ENCODE results near the gene SPECC1L. TPM values are rescaled to one million over a fixed set of nuclear protein-coding genes. Genes with fewer than 3 reads are reported as not detected.

The SPECC1L gene
- total RNA-seq, 2 donors from 2014 or later: 33.6 to 39.1 TPM

- Histone ChIP-seq H3K4me1 (peaks cover 0 to 78% of the 10 kb centered on the region in 2 donors), H3K36me3 (no peaks in the 10 kb centered on the region), H3K9me3 (no peaks in the 10 kb centered on the region), H3K27ac (peak overlapping the region; percentile 47 to 69), H3K27me3 (no peaks in the 10 kb centered on the region), H3K4me3 (no peak overlapping the region)
- no peak for DNase-seq (ENCODE audit: low spot score)
- TF ChIP-seq CTCF (IDR thresholded peaks at IDR 0.05): no peak
Observed at GRCh38 chr22:24433828-24434470, 163.3 kb downstream of the SPECC1L start.

- Histone ChIP-seq H3K4me3 (no peak overlapping the region), H3K4me1 (peaks cover 0 to 70% of the 10 kb centered on the region in 2 donors), H3K27ac (peak overlapping the region; percentile 4 to 50), H3K9me3 (no peaks in the 10 kb centered on the region), H3K36me3 (no peaks in the 10 kb centered on the region), H3K27me3 (no peaks in the 10 kb centered on the region)
- no peak for TF ChIP-seq CTCF (IDR thresholded peaks at IDR 0.05)
- DNase-seq (ENCODE audit: low spot score): no peak
Observed at GRCh38 chr22:24434471-24435322, 164.1 kb downstream of the SPECC1L start.

- no peak for TF ChIP-seq CTCF (IDR thresholded peaks at IDR 0.05)
- Histone ChIP-seq H3K27ac (peak overlapping the region in 1 of 2 donors; percentile 50), H3K27me3 (no peaks in the 10 kb centered on the region), H3K4me3 (no peak overlapping the region), H3K4me1 (peaks cover 0 to 64% of the 10 kb centered on the region in 2 donors), H3K9me3 (no peaks in the 10 kb centered on the region), H3K36me3 (no peaks in the 10 kb centered on the region)
- DNase-seq (ENCODE audit: low spot score): no peak
Observed at GRCh38 chr22:24435323-24435645, 164.7 kb downstream of the SPECC1L start.

GRCh38 chr22:24435861-24436371 is 165.3 kb downstream of the SPECC1L start:
- Histone ChIP-seq H3K4me1 (peaks cover 0 to 58% of the 10 kb centered on the region in 2 donors), H3K27ac (peak overlapping the region; percentile 28 to 50), H3K27me3 (no peaks in the 10 kb centered on the region), H3K9me3 (no peaks in the 10 kb centered on the region), H3K4me3 (no peak overlapping the region), H3K36me3 (no peaks in the 10 kb centered on the region)
- no peak for DNase-seq (ENCODE audit: low spot score)
- TF ChIP-seq CTCF (IDR thresholded peaks at IDR 0.05): no peak

- Histone ChIP-seq H3K9me3 (no peaks in the 10 kb centered on the region), H3K4me1 (peaks cover 0 to 58% of the 10 kb centered on the region in 2 donors), H3K4me3 (no peak overlapping the region), H3K36me3 (no peaks in the 10 kb centered on the region), H3K27me3 (no peaks in the 10 kb centered on the region), H3K27ac (peak overlapping the region; percentile 28 to 50)
- TF ChIP-seq CTCF (IDR thresholded peaks at IDR 0.05): no peak
- DNase-seq (ENCODE audit: low spot score): no peak
Observed at GRCh38 chr22:24436553-24436952, 165.9 kb downstream of the SPECC1L start.

Data from right atrium auricular region (tissue), 2 donors.